ENCODE data around the gene HOXD9.

The HOXD9 gene

DNA sequence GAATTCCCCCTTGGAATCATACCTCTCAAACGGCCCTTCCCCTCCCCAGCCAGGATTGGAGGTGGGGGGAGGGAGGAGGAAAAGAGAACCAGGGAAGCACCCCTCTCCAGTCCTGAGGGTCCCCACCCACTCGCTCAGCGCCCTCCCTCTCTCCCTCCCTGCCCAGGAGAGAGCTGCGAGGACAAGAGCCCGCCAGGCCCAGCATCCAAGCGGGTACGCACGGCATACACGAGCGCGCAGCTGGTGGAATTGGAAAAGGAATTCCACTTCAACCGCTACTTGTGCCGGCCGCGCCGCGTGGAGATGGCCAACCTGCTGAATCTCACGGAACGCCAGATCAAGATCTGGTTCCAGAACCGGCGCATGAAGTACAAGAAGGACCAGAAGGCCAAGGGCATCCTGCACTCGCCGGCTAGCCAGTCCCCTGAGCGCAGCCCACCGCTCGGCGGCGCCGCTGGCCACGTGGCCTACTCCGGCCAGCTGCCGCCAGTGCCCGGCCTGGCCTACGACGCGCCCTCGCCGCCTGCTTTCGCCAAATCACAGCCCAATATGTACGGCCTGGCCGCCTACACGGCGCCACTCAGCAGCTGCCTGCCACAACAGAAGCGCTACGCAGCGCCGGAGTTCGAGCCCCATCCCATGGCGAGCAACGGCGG is 49.0 kb downstream of the HOXD9 start:
- no peak for DNase-seq

DNA sequence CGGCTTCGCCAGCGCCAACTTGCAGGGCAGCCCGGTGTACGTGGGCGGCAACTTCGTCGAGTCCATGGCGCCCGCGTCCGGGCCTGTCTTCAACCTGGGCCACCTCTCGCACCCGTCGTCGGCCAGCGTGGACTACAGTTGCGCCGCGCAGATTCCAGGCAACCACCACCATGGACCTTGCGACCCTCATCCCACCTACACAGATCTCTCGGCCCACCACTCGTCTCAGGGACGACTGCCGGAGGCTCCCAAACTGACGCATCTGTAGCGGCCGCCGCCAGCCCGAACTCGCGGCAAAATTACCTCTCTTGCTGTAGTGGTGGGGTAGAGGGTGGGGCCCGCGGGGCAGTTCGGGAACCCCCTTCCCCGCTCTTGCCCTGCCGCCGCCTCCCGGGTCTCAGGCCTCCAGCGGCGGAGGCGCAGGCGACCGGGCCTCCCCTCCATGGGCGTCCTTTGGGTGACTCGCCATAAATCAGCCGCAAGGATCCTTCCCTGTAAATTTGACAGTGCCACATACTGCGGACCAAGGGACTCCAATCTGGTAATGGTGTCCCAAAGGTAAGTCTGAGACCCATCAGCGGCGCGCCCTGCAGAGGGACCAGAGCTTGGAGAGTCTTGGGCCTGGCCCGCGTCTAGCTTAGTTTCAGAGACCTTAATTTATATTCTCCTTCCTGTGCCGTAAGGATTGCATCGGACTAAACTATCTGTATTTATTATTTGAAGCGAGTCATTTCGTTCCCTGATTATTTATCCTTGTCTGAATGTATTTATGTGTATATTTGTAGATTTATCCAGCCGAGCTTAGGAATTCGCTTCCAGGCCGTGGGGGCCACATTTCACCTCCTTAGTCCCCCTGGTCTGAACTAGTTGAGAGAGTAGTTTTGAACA is 49.7 kb downstream of the HOXD9 start:
- DNase-seq = no peak

- no peak for DNase-seq
Observed at GRCh38 chr2:176172895-176173566, 50.5 kb downstream of the HOXD9 start.

- DNase-seq = no peak
Observed at GRCh38 chr2:176173567-176174381, 51.3 kb downstream of the HOXD9 start.

GRCh38 chr2:176174382-176174823 is 51.9 kb downstream of the HOXD9 start:
- DNase-seq = no peak

All from activated gamma-delta T cell treated with Interleukin-2 at 50 U/mL for 16 hours (primary cell).